Stimulated activated CD8-positive, alpha-beta memory T cell treated with anti-CD3 and anti-CD28 coated beads, Interleukin-15, amount 100 ng/mL, for 24 hours (primary cell): ENCODE measurements around the gene ENO4.

Experiments used
- DNase-seq: peaks from one replicate; pipeline ENCODE4 v3.0.0-alpha.2; 2020; ENCODE audit warnings: low read depth

ENO4 gene

DNA sequence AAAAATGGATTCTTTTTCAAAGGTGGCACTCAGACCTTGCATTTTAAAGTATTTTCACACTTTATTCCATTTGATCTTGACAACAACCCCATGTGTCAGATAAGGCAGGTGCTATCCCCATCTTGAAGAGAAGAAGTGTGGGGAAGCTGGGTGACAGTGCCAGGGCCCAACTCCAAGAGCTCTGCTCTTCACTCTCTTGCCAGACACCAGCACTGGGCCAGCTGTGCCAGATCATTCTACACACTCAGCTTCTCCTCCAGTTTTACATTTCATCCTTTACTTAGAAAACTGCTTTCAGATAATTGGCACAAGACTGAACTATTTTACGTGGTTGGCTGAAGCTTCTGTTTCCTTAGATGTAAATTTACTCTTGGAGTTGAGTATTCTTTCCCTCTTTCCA is 64.4 kb downstream of the ENO4 start:
- no peak for DNase-seq

DNA sequence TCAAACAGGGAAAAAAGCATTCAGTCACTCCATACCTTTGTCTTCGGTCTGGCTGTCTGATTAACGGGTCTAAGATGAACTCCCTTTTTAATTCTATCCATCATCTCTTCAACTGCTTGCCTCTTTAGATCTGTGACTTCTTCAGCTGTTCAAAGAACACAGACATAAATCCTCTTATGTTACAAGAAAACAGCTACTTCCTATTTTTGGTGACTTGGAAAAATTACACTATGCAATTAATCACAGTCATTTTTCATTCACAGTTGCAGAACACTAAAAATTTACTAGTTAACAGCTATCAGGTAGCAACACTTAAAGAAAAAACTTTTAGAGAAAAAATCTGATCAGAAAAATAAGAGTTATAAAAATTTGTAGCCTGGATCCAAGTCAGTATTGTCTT is 66.0 kb downstream of the ENO4 start:
- DNase-seq, result no peak

DNA sequence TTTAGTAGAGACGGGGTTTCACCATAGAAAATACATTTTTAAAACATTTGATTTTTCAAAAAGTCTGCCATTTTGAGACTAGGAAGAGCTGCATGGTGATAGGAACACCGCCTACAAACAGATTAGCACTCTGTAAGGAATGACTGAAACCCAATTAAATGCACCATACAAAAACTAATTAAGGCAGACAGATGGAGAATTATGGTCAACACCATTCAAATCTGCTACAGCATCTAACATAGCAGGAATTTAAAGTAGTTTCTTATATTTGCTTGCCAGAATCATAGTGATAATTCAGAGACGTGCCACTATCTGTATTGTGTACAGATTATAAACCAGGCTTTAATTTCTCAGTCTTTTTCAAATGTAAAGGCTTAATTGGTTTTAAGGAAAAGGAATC is 68.2 kb downstream of the ENO4 start:
- no peak for DNase-seq

DNA sequence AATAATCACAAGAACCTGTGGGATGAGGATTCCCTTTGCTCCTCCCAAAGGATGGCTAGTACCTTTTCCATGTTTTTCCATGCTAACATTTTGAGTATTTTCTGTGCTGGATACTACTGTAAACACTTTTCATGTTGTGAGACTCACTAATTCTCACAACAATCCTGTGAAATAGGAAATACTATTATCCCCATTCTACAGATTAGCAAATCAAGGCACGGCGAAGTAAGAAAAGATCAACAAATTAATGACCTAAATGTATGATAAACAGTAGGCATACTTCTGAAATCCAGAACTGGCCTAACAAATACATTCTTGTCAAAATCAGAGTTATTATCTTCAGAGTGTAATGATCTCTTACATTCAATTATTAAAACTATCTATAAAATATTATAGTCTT is 69.3 kb downstream of the ENO4 start:
- DNase-seq, result no peak

DNA sequence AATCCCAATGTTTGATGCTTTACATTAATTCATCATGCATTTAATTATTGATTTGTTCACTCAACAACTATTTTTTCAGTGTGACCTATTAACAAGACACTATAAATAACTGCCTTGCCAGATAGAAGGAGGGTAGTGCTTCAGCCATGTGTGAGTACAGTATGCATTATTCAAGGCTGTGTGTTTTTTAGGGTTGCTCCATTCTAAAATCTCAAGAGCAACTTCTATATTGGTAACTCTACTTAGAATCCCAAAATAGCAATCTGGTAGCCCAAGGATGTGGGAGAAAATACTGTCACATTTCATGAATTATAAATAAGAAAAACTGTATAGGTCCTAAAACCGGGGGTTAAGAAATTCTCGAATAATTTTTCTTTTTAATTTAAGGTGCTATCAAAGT is 69.9 kb downstream of the ENO4 start:
- no peak for DNase-seq

DNA sequence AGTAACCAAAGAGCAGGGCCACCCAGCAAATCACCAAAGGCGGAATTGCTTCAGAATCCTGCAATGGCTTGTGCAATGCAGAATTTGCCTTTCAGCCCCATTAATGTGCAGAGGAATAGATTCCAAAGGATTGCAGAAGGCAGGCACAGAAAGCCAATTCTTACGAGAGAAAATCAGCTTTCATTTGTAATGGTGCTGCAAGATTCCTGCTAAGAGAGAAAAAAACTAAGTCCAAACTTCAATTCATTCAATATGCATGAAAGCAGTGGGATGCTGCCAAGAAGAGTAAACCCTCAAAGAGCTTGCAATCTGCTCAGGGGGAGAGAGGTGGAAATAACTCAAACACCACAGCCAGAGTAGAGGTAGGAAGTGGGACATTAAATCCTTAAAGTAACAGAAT is 70.4 kb downstream of the ENO4 start:
- no peak for DNase-seq

DNA sequence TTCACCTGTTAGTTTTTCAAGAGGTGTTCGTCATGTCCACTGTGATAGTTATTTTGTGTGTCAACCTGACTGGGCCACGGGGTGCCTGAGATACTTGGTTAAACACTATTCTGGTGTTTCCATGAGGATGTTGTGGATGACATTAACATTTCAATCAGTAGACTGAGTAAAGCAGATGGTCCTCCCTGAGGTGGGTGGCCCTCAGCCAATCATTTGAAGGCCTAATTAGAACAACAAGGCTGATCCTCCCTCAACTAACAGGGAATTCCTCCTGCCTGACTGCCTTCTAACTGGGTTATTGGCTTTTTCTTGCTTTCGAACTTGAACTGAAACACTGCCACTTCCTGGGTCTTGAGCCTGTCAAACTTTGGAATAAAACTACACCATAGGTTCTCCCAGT is 75.8 kb downstream of the ENO4 start:
- no peak for DNase-seq

DNA sequence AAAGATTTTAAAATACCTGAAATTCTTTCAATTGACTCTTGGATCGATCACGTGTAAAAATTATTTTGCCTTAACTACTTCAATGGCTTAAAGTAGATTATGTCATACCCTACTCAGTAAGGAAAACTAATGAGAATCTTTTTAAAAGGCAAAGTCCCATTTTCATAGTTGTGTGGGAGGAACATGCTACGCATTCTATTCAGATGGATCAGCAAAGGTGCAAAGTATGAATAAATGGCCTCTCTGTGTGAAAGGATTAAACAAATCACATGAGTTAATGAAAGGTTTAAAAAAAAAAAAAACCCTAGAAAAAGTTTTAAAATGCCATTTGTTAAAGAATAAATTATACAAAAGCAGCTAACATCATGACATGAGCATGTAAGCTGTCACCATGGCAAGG is 77.1 kb downstream of the ENO4 start:
- no peak for DNase-seq

DNA sequence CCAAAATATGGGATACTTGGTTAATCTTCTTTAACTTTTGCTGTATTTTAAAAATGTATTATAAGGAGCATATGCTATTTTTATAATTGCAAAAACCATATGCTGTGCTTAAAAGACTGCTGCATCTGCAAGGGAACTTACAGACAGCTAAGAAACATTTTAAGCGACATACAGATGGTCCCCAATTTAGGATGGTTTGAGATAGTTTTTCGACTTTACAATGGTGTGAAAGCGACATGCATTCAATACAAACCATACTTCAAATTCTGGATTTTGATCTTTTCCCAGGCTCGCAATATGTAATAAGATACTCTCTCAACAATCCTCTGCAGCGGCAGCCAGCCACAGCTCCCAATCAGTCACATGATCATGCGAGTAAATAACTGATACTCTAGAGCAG is 82.5 kb downstream of the ENO4 start:
- no peak for DNase-seq
